GM18498 (cell line): ENCODE data around the gene AHCY.
A peak's percentile ranks its signal among the peaks of the same experiment; 100 is the strongest.

ENCODE experiments used
- ATAC-seq: cut with Tn5 transposase; IDR thresholded peaks from one replicate; pipeline ENCODE4 v1.9.1; 2021; ENCODE audit warnings: mild to moderate bottlenecking, moderate library complexity; ENCODE audit not compliant: unreplicated experiment

The AHCY gene

GRCh38 chr20:34324541-34324940 is 21.4 kb upstream of the AHCY start:
- no peak for ATAC-seq

- no peak for ATAC-seq
Observed at GRCh38 chr20:34322267-34323105, 19.3 kb upstream of the AHCY start.

GRCh38 chr20:34320861-34321260 is 17.7 kb upstream of the AHCY start:
- ATAC-seq, result no peak

- no peak for ATAC-seq
Observed at GRCh38 chr20:34318609-34319443, 15.7 kb upstream of the AHCY start.

- no peak for ATAC-seq
Observed at GRCh38 chr20:34316196-34316814, 13.2 kb upstream of the AHCY start.

GRCh38 chr20:34315236-34315635 is 12.1 kb upstream of the AHCY start:
- no peak for ATAC-seq

- peak; percentile 91 for ATAC-seq
Observed at GRCh38 chr20:34312544-34313217, 9.5 kb upstream of the AHCY start.

GRCh38 chr20:34312024-34312460 is 8.9 kb upstream of the AHCY start:
- no peak for ATAC-seq

GRCh38 chr20:34311118-34312023 is 8.2 kb upstream of the AHCY start:
- ATAC-seq, result no peak

GRCh38 chr20:34310481-34311117 is 7.4 kb upstream of the AHCY start:
- ATAC-seq, result no peak

- no peak for ATAC-seq
Observed at GRCh38 chr20:34309691-34310090, 6.5 kb upstream of the AHCY start.

GRCh38 chr20:34305333-34306230 is 2.4 kb upstream of the AHCY start:
- no peak for ATAC-seq

- ATAC-seq, result no peak
Observed at GRCh38 chr20:34302312-34302722, 838 bp downstream of the AHCY start.

GRCh38 chr20:34301587-34302311 is 1.4 kb downstream of the AHCY start:
- ATAC-seq, result no peak

- ATAC-seq, result no peak
Observed at GRCh38 chr20:34300809-34301586, 2.2 kb downstream of the AHCY start.

GRCh38 chr20:34300256-34300806 is 2.8 kb downstream of the AHCY start:
- ATAC-seq, result no peak
